Measurements from ENCODE around the gene ARL17A. TPM values are rescaled to one million over a fixed set of nuclear protein-coding genes. Genes with fewer than 3 reads are reported as not detected.

The ARL17A gene
- total RNA-seq: 1.5 and 2.4 TPM in 2 replicates

GRCh38 chr17:46579083-46580075, at the start of gene ARL17A:
ARL17A (minus strand) TSS chr17:46579691; CDS start chr17:46576322, 3,369 bp downstream.

GRCh38 chr17:46590157-46591146, 11.0 kb upstream of the ARL17A start, which contains the start of gene NSF:
NSF (plus strand) TSS chr17:46590669; CDS start chr17:46590776, 107 bp downstream.

GRCh38 chr17:46512168-46512567, 67.3 kb downstream of the ARL17A start, which contains the start of gene LRRC37A2:
LRRC37A2 (plus strand) TSS chr17:46512468; CDS start chr17:46512713, 245 bp downstream.

Other genes with a start within 250 kb of the ARL17A start
- 3.0 and 4.6 TPM in 2 replicates for gene ARL17B, start 217.9 kb downstream of the ARL17A start, total RNA-seq
- 2.8 and 4.0 TPM in 2 replicates for gene LRRC37A2, start 67.2 kb downstream of the ARL17A start, total RNA-seq
- gene NSF, start 11.0 kb upstream of the ARL17A start, total RNA-seq: 46.8 and 47.6 TPM in 2 replicates
- gene WNT3, start 239.0 kb upstream of the ARL17A start, total RNA-seq: 0.44 and 0.66 TPM in 2 replicates